Neutrophil (primary cell): ENCODE data around the gene METRN.

ENCODE experiments used
- H3K27ac ChIP-seq: fragments of 200-600 bp; sonication (generic); 2 replicates; pipeline ENCODE4 v1.5.1; 2016; ENCODE audit warnings: mild to moderate bottlenecking, moderate library complexity
- H3K27me3 ChIP-seq: fragments of 200-600 bp; sonication (generic); 2 replicates; pipeline ENCODE4 v1.6.0; 2016; ENCODE audit warnings: mild to moderate bottlenecking
- H3K36me3 ChIP-seq: fragments of 200-600 bp; sonication (generic); 2 replicates; pipeline ENCODE4 v1.5.1; 2017
- H3K4me1 ChIP-seq, 2 experiments: fragments of 200-600 bp in 1 of 2; sonication (generic) in 1 of 2; 1 replicate in 1 of 2; 2 replicates in 1 of 2; pipeline versions ENCODE4 v1.5.1 to v1.6.1; 2013 to 2016; ENCODE audit warnings: low read depth in 1 of 2, low read length in 1 of 2, mild to moderate bottlenecking in 1 of 2, moderate library complexity in 1 of 2; ENCODE audit not compliant: control insufficient read depth in 1 of 2, insufficient read depth in 1 of 2
- H3K4me3 ChIP-seq, 2 experiments: fragments of 200-600 bp in 1 of 2; sonication (generic) in 1 of 2; 1 replicate in 1 of 2; 2 replicates in 1 of 2; pipeline ENCODE4 v1.5.1; 2013 to 2016; ENCODE audit warnings: low read depth in 1 of 2, low read length in 1 of 2, mild to moderate bottlenecking in 1 of 2, moderate library complexity in 1 of 2
- H3K9me3 ChIP-seq: fragments of 200-600 bp; sonication (generic); 2 replicates; pipeline ENCODE4 v1.5.1; 2016
- TF ChIP-seq, protein P1 (sequence below): fragments of 200-600 bp; sonication (generic); IDR thresholded peaks from 2 replicates; pipeline ENCODE4 v1.5.1; 2016; ENCODE audit warnings: antibody characterized with exemption

METRN gene

GRCh38 chr16:727291-727977 lies 12.5 kb downstream of the METRN start:
- Histone ChIP-seq H3K27ac (no peak overlapping the region), H3K4me3 (peak overlapping the region; percentile 35 to 53), H3K4me1 (peaks cover 8 to 25% of the 10 kb centered on the region in 2 experiments), H3K36me3 (peaks cover 26% of the 10 kb centered on the region), H3K27me3 (peaks cover 61% of the 10 kb centered on the region), H3K9me3 (no peaks in the 10 kb centered on the region)
- TF ChIP-seq, protein P1, sequence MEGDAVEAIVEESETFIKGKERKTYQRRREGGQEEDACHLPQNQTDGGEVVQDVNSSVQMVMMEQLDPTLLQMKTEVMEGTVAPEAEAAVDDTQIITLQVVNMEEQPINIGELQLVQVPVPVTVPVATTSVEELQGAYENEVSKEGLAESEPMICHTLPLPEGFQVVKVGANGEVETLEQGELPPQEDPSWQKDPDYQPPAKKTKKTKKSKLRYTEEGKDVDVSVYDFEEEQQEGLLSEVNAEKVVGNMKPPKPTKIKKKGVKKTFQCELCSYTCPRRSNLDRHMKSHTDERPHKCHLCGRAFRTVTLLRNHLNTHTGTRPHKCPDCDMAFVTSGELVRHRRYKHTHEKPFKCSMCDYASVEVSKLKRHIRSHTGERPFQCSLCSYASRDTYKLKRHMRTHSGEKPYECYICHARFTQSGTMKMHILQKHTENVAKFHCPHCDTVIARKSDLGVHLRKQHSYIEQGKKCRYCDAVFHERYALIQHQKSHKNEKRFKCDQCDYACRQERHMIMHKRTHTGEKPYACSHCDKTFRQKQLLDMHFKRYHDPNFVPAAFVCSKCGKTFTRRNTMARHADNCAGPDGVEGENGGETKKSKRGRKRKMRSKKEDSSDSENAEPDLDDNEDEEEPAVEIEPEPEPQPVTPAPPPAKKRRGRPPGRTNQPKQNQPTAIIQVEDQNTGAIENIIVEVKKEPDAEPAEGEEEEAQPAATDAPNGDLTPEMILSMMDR: no peak

- Histone ChIP-seq H3K27me3 (peaks cover 61% of the 10 kb centered on the region), H3K4me3 (peak overlapping the region in 1 of 2 experiments; percentile 53), H3K4me1 (peaks cover 8 to 25% of the 10 kb centered on the region in 2 experiments), H3K27ac (no peak overlapping the region), H3K9me3 (no peaks in the 10 kb centered on the region), H3K36me3 (peaks cover 34% of the 10 kb centered on the region)
- TF ChIP-seq, protein P1: no peak
These were observed 13.4 kb downstream of the METRN start for GRCh38 chr16:728131-728889.

DNA sequence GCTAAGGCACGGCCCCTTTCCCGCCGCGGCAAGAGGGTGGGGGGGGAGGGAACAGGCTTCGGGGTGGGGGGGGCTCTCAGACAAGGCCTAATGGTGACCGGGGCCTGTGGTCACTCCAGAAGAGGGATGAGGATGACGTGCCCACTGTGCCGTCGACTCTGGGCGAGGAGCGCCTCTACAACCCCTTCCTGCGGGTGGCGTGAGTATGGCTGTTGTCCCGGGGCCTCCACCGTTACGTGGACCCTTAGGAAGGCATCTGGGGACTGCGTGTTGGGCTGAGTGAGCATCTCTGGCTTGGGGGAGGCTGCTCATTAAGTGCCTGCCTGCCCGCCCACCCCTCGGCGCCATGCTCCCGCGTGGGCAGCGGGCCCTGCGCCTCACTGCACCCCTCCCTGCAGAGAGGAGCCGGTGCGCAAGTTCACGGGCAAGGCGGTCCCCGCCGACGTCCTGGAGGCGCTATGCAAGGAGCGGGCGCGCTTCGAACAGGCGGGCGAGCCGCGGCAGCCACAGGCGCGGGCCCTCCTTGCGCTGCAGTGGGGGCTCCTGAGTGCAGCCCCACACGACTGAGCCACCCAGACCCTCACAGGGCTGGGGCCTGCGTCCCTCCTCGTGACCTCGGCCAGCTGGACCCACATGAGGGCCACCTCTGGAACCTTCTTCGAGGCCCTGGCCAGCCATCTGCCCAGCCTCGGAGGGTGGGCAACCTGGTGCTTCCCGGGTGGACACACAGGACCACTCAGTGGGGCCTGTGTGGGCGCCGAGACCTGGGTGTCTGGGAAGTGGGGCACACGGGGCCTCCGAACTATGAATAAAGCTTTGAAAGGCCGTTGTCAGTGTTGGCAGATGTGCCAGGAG lies 14.2 kb downstream of the METRN start:
- Histone ChIP-seq H3K9me3 (no peaks in the 10 kb centered on the region), H3K4me3 (no peak overlapping the region), H3K27me3 (peaks cover 58% of the 10 kb centered on the region), H3K36me3 (peaks cover 42% of the 10 kb centered on the region), H3K27ac (no peak overlapping the region), H3K4me1 (peaks cover 8 to 25% of the 10 kb centered on the region in 2 experiments)
- TF ChIP-seq, protein P1: no peak

DNA sequence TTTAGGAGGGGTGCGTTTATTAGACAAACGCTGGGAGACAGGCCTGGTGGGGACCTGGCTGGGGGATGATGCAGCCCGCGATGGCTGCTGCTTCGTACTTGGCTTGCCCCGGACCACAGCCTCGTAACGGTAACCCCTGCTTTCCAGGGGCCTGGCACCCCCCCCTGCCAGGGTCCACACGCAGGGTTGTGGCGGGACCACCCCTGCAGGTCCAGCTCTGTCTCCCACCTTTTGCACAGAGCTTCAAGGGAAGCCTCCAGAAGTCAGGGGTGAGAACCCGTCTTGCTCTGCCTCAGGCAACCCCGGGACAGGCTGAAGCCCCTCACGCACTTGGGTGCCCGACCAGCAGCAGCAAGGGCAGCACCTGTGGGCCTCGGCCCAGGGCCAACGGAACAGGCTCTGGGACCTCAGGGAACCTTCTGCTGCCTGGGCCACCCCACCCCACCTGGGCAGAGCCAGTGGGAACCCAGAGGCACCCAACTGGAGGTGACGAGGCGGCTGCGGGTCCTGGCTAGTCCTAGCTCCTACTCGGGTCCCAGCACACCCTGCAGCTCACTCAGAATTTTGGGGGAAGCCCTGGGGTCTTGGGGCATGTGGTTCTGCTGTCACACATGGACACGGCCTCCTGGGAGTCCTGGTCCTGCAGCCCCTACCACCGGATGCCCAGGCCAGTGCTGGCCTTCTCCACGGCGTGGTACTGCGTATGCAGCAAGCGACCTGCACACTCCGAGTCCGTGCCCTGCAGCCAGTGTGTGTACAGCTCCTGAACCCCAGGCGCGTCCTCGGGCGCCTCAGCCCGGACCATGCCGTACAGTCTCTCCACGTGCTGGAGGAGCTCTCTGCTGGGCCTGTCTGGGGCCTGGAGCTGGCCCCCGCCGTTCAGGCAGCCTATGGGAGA lies 15.1 kb downstream of the METRN start:
- Histone ChIP-seq H3K4me3 (no peak overlapping the region), H3K36me3 (peaks cover 51% of the 10 kb centered on the region), H3K27ac (no peak overlapping the region), H3K4me1 (peaks cover 8 to 25% of the 10 kb centered on the region in 2 experiments), H3K9me3 (no peaks in the 10 kb centered on the region), H3K27me3 (peaks cover 49% of the 10 kb centered on the region)
- TF ChIP-seq, protein P1: no peak
